ENCODE results near the gene TMEM40.
A peak's percentile ranks its signal among the peaks of the same experiment; 100 is the strongest.

TMEM40 gene

DNA sequence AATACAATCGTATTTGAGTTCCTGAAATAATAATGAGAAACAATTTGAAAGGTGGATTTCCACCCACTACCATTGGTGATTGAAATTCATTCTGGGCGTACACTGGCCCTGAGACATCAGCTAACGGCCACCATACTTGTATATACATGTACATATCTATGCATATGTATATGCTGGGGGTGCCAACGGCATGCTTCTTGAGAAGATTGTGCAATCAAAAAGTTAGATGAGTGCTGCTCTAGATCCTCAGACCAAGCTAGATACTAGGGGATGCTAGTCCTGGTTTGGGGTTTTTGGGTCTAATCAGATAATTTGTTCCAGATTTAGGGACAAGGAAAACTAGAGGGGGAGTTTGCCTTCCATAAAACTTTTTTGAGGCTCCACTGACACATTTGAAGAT lies 2.9 kb downstream of the TMEM40 start:
- DNase-seq: no peak
- WGBS (ENCODE audit: insufficient coverage): no CpG with 5 or more reads among the region's 4 CpGs
- H3K36me3 ChIP-seq (ENCODE audit: control insufficient read depth in 4 of 4, insufficient read depth in 4 of 4, low read length in 3 of 4): no peaks in the 10 kb centered on the region
- POLR2A ChIA-PET: no interaction called here
- H3K4me1 ChIP-seq (ENCODE audit: control extremely low read depth in 1 of 4, control insufficient read depth in 4 of 4, insufficient read depth in 4 of 4, low read length in 3 of 4): peaks cover 0 to 20% (median 9%) of the 10 kb centered on the region in 4 experiments
- H3K9me3 ChIP-seq (ENCODE audit: control extremely low read depth in 1 of 5, control insufficient read depth in 4 of 5, insufficient read depth in 2 of 5, low read depth in 1 of 5, low read length in 4 of 5): no peaks in the 10 kb centered on the region
- H3K27me3 ChIP-seq (replicated peaks in 2 of 5; ENCODE audit: control insufficient read depth in 4 of 5, insufficient read depth in 5 of 5, low read length in 4 of 5): no peaks in the 10 kb centered on the region
- H3K4me3 ChIP-seq (ENCODE audit: control insufficient read depth in 1 of 7, extremely low read depth in 1 of 7, insufficient read depth in 4 of 7, low read depth in 2 of 7, low read length in 6 of 7): no peak overlapping the region
- CTCF ChIA-PET: interaction anchor here (1.0 to 1.5 kb wide), 2 partner anchors 18 to 24 kb away, joined by 3 read pairs; no protein-coding TSS in a partner anchor
- H3K27ac ChIP-seq (ENCODE audit: insufficient read depth in 1 of 2, low read depth in 1 of 2, low read length in 2 of 2, poor library complexity in 1 of 2, severe bottlenecking in 2 of 2): no peak overlapping the region

DNA sequence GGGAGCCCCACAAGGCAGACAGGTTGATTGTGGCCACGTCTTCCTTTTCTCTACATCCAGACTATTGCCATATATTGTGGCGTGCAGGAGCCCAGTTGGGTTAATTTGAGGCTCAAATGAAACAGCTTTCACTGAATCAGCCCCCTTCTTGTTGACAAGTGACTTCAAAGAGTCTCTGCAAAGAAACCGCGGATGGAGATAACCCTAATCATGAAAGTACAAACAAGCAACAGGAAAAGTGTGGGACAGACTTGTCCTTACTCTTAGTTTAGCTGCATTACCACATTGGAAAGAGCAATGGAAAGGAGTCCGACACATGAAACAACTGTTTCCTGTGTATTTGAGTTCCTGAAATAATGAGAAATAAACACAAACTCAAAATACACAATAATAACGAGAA lies 3.3 kb downstream of the TMEM40 start:
- 61% methylated on average over 3 of the region's 6 CpGs for WGBS (ENCODE audit: insufficient coverage)
- peak in 1 of 3 donors; percentile 31 for DNase-seq
- no peaks in the 10 kb centered on the region for H3K27me3 ChIP-seq (replicated peaks in 2 of 5; ENCODE audit: control insufficient read depth in 4 of 5, insufficient read depth in 5 of 5, low read length in 4 of 5)
- H3K4me3 ChIP-seq (ENCODE audit: control insufficient read depth in 1 of 7, extremely low read depth in 1 of 7, insufficient read depth in 4 of 7, low read depth in 2 of 7, low read length in 6 of 7): no peak overlapping the region
- H3K27ac ChIP-seq (ENCODE audit: insufficient read depth in 1 of 2, low read depth in 1 of 2, low read length in 2 of 2, poor library complexity in 1 of 2, severe bottlenecking in 2 of 2): no peak overlapping the region
- H3K36me3 ChIP-seq (ENCODE audit: control insufficient read depth in 4 of 4, insufficient read depth in 4 of 4, low read length in 3 of 4): no peaks in the 10 kb centered on the region
- H3K4me1 ChIP-seq (ENCODE audit: control extremely low read depth in 1 of 4, control insufficient read depth in 4 of 4, insufficient read depth in 4 of 4, low read length in 3 of 4): peaks cover 0 to 20% (median 11%) of the 10 kb centered on the region in 4 experiments
- no peaks in the 10 kb centered on the region for H3K9me3 ChIP-seq (ENCODE audit: control extremely low read depth in 1 of 5, control insufficient read depth in 4 of 5, insufficient read depth in 2 of 5, low read depth in 1 of 5, low read length in 4 of 5)
- POLR2A ChIA-PET: no interaction called here
- CTCF ChIA-PET: interaction anchor here (1.0 kb wide), 1 partner anchor 25 kb away, joined by 3 read pairs; no protein-coding TSS in a partner anchor

DNA sequence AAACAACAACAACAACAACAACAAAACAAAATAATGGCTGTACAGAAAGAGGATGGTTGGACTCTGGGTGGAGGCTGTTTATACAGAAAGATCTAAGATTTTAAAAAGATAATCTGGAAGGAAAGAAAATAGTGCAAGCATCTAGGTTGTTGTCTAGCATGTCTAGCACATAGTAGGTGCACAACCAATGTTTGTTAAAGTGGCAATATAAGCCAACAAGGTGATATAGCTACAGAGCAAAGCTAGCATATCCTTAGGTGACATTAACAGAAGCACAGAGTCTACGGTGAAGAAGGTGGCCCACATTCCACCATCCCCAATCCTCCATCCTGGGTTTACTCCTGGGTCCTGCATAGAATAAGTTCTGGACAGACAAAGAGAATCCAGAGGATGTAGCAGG lies 4.7 kb downstream of the TMEM40 start:
- DNase-seq: no peak
- H3K27ac ChIP-seq (ENCODE audit: insufficient read depth in 1 of 2, low read depth in 1 of 2, low read length in 2 of 2, poor library complexity in 1 of 2, severe bottlenecking in 2 of 2): no peak overlapping the region
- no peaks in the 10 kb centered on the region for H3K27me3 ChIP-seq (replicated peaks in 2 of 5; ENCODE audit: control insufficient read depth in 4 of 5, insufficient read depth in 5 of 5, low read length in 4 of 5)
- CTCF ChIA-PET: interaction anchor here (1.2 to 2.1 kb wide), 5 partner anchors 9 to 47 kb away, joined by 3 to 6 read pairs (median 5); no protein-coding TSS in a partner anchor
- H3K4me3 ChIP-seq (ENCODE audit: control insufficient read depth in 1 of 7, extremely low read depth in 1 of 7, insufficient read depth in 4 of 7, low read depth in 2 of 7, low read length in 6 of 7): no peak overlapping the region
- POLR2A ChIA-PET: interaction anchor here (0.5 kb wide), 1 partner anchor 133 kb away, joined by 3 read pairs; no protein-coding TSS in a partner anchor
- 100% methylated on average over 1 of the region's 1 CpG for WGBS (ENCODE audit: insufficient coverage)
- peaks cover 0 to 23% (median 16%) of the 10 kb centered on the region in 4 experiments for H3K4me1 ChIP-seq (ENCODE audit: control extremely low read depth in 1 of 4, control insufficient read depth in 4 of 4, insufficient read depth in 4 of 4, low read length in 3 of 4)
- H3K36me3 ChIP-seq (ENCODE audit: control insufficient read depth in 4 of 4, insufficient read depth in 4 of 4, low read length in 3 of 4): no peaks in the 10 kb centered on the region
- H3K9me3 ChIP-seq (ENCODE audit: control extremely low read depth in 1 of 5, control insufficient read depth in 4 of 5, insufficient read depth in 2 of 5, low read depth in 1 of 5, low read length in 4 of 5): no peaks in the 10 kb centered on the region

DNA sequence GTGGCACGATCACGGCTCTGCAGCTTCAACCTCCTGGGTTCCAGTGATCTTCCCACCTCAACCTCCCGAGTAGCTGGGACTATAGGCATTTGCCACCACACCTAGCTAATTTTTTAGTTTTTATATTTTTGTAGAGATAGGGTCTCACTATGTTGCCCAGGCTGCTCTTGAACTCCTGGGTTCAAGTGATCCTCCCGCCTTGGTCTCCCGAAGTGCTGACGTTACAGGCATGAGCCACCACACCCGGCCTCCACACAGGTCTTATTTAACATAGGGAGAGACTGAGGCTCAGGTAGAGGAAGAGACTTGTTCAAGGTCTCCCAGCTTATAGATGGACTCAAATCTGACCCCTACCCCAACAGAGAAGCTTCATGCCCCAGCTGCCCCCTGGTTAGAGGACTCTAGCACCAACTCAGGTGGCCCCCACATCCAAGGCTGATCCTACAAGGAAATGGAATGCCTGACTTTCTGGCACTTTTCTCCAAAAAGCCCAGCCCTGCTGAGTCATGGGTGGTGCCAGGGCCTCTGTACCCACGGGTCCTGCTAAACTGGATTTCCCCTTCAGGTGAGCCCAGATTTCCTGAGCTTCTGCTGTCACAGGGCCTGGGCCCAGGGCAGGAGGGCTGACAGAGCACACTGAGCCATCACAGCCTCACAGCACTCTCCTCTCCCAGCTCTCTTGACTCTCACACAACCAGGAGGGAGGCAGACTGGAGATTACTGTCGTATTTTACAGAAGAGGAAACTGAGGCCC lies 5.6 kb downstream of the TMEM40 start:
- POLR2A ChIA-PET: interaction anchor here (0.5 kb wide), 1 partner anchor 134 kb away, joined by 3 read pairs; no protein-coding TSS in a partner anchor
- peaks cover 0 to 15% (median 13%) of the 10 kb centered on the region in 4 experiments for H3K4me1 ChIP-seq (ENCODE audit: control extremely low read depth in 1 of 4, control insufficient read depth in 4 of 4, insufficient read depth in 4 of 4, low read length in 3 of 4)
- CTCF ChIA-PET: interaction anchor here (1.5 to 2.1 kb wide), 3 partner anchors 8 to 34 kb away, joined by 4 to 6 read pairs (median 6); no protein-coding TSS in a partner anchor

DNA sequence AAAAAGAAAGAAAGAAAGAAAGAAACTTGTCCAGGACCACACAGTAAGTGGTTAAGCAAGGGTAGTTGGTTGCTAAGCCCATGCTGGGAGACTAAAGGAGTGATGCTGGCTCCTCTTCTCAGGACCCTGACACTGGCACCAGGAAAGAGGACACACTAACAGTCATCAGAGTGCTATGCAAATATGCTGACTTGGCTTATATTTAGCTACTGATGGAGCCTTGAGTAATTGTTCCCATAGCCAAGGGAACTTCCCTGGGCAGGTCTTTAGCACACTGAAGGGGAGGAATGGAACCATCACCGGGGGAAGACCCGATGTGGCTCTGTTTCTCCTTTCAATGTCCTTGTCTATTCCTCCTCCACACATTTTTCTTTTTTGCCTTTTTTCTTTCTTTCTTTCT lies 6.2 kb downstream of the TMEM40 start:
- ChIA-PET POLR2A (no interaction called here), CTCF (interaction anchor here (1.5 to 2.1 kb wide), 2 partner anchors 33 to 35 kb away, joined by 4 to 6 read pairs; no protein-coding TSS in a partner anchor)
- WGBS (ENCODE audit: insufficient coverage): no CpG with 5 or more reads among the region's 2 CpGs
- Histone ChIP-seq H3K9me3 (ENCODE audit: control extremely low read depth in 1 of 5, control insufficient read depth in 4 of 5, insufficient read depth in 2 of 5, low read depth in 1 of 5, low read length in 4 of 5) (no peaks in the 10 kb centered on the region), H3K4me3 (ENCODE audit: control insufficient read depth in 1 of 7, extremely low read depth in 1 of 7, insufficient read depth in 4 of 7, low read depth in 2 of 7, low read length in 6 of 7) (no peak overlapping the region), H3K36me3 (ENCODE audit: control insufficient read depth in 4 of 4, insufficient read depth in 4 of 4, low read length in 3 of 4) (no peaks in the 10 kb centered on the region), H3K27me3 (replicated peaks in 2 of 5; ENCODE audit: control insufficient read depth in 4 of 5, insufficient read depth in 5 of 5, low read length in 4 of 5) (peaks cover 0 to 3% (median 0%) of the 10 kb centered on the region in 5 experiments), H3K4me1 (ENCODE audit: control extremely low read depth in 1 of 4, control insufficient read depth in 4 of 4, insufficient read depth in 4 of 4, low read length in 3 of 4) (peaks cover 0 to 14% (median 7%) of the 10 kb centered on the region in 4 experiments), H3K27ac (ENCODE audit: insufficient read depth in 1 of 2, low read depth in 1 of 2, low read length in 2 of 2, poor library complexity in 1 of 2, severe bottlenecking in 2 of 2) (no peak overlapping the region)
- no peak for DNase-seq

More for the DNA sequence above, 5.6 kb downstream of the TMEM40 start:
- Histone ChIP-seq H3K27ac (ENCODE audit: insufficient read depth in 1 of 2, low read depth in 1 of 2, low read length in 2 of 2, poor library complexity in 1 of 2, severe bottlenecking in 2 of 2) (no peak overlapping the region), H3K9me3 (ENCODE audit: control extremely low read depth in 1 of 5, control insufficient read depth in 4 of 5, insufficient read depth in 2 of 5, low read depth in 1 of 5, low read length in 4 of 5) (no peaks in the 10 kb centered on the region), H3K27me3 (replicated peaks in 2 of 5; ENCODE audit: control insufficient read depth in 4 of 5, insufficient read depth in 5 of 5, low read length in 4 of 5) (no peaks in the 10 kb centered on the region), H3K36me3 (ENCODE audit: control insufficient read depth in 4 of 4, insufficient read depth in 4 of 4, low read length in 3 of 4) (no peaks in the 10 kb centered on the region), H3K4me3 (ENCODE audit: control insufficient read depth in 1 of 7, extremely low read depth in 1 of 7, insufficient read depth in 4 of 7, low read depth in 2 of 7, low read length in 6 of 7) (no peak overlapping the region)
- no peak for DNase-seq
- 72% methylated on average over 3 of the region's 9 CpGs for WGBS (ENCODE audit: insufficient coverage)

DNA sequence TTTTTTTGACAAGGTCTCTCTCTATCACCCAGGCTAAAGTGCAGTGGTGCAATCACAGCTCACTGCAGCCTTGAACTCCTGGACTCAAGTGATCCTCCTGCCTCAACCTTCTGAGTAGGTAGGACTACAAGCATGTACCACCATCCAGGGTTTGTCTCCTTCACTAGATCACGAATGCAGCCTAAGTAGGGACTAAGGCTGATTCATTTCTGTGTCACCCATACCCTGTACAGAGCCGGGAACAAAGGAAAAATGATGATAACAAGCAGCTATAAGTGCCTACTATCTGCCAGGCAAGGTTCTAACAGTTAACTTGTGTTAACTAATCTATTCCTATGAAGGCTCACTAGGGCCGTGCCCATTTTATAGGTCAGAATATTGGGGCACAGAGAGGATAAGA lies 7.0 kb downstream of the TMEM40 start:
- POLR2A ChIA-PET: no interaction called here

DNA sequence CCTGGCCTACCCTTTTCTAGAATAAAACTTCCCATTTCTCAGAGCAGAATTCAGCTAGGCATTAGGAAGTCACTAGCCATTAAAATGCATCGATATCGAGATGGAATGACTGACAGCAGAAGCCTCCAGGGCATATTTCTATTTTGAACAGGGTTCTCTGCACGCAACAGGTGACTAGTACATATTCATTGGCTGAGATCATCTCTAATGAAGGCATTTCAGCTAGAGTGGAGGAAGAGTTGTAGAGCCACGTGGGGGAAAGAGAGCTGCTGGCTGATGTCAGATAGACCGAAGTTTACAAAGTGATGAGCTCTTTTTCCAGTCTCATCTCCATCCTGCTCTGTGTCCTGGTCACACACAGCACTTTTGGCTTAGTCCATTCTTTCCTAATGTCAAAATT lies 7.5 kb downstream of the TMEM40 start:
- Histone ChIP-seq H3K27ac (ENCODE audit: insufficient read depth in 1 of 2, low read depth in 1 of 2, low read length in 2 of 2, poor library complexity in 1 of 2, severe bottlenecking in 2 of 2) (no peak overlapping the region), H3K4me1 (ENCODE audit: control extremely low read depth in 1 of 4, control insufficient read depth in 4 of 4, insufficient read depth in 4 of 4, low read length in 3 of 4) (peaks cover 0 to 14% (median 7%) of the 10 kb centered on the region in 4 experiments), H3K36me3 (ENCODE audit: control insufficient read depth in 4 of 4, insufficient read depth in 4 of 4, low read length in 3 of 4) (no peaks in the 10 kb centered on the region), H3K27me3 (replicated peaks in 2 of 5; ENCODE audit: control insufficient read depth in 4 of 5, insufficient read depth in 5 of 5, low read length in 4 of 5) (peaks cover 0 to 3% (median 0%) of the 10 kb centered on the region in 5 experiments), H3K9me3 (ENCODE audit: control extremely low read depth in 1 of 5, control insufficient read depth in 4 of 5, insufficient read depth in 2 of 5, low read depth in 1 of 5, low read length in 4 of 5) (no peaks in the 10 kb centered on the region), H3K4me3 (ENCODE audit: control insufficient read depth in 1 of 7, extremely low read depth in 1 of 7, insufficient read depth in 4 of 7, low read depth in 2 of 7, low read length in 6 of 7) (no peak overlapping the region)
- POLR2A ChIA-PET: no interaction called here
- DNase-seq: no peak
- WGBS (ENCODE audit: insufficient coverage): 100% methylated on average over 5 of the region's 5 CpGs
- CTCF ChIA-PET: interaction anchor here (1.0 kb wide), 1 partner anchor 45 kb away, joined by 4 read pairs; no protein-coding TSS in a partner anchor

More for the DNA sequence above, 7.0 kb downstream of the TMEM40 start:
- CTCF ChIA-PET: interaction anchor here (1.0 kb wide), 1 partner anchor 45 kb away, joined by 4 read pairs; no protein-coding TSS in a partner anchor
- Histone ChIP-seq H3K36me3 (ENCODE audit: control insufficient read depth in 4 of 4, insufficient read depth in 4 of 4, low read length in 3 of 4) (no peaks in the 10 kb centered on the region), H3K4me3 (ENCODE audit: control insufficient read depth in 1 of 7, extremely low read depth in 1 of 7, insufficient read depth in 4 of 7, low read depth in 2 of 7, low read length in 6 of 7) (no peak overlapping the region), H3K27me3 (replicated peaks in 2 of 5; ENCODE audit: control insufficient read depth in 4 of 5, insufficient read depth in 5 of 5, low read length in 4 of 5) (peaks cover 0 to 3% (median 0%) of the 10 kb centered on the region in 5 experiments), H3K4me1 (ENCODE audit: control extremely low read depth in 1 of 4, control insufficient read depth in 4 of 4, insufficient read depth in 4 of 4, low read length in 3 of 4) (peaks cover 0 to 14% (median 7%) of the 10 kb centered on the region in 4 experiments), H3K9me3 (ENCODE audit: control extremely low read depth in 1 of 5, control insufficient read depth in 4 of 5, insufficient read depth in 2 of 5, low read depth in 1 of 5, low read length in 4 of 5) (no peaks in the 10 kb centered on the region), H3K27ac (ENCODE audit: insufficient read depth in 1 of 2, low read depth in 1 of 2, low read length in 2 of 2, poor library complexity in 1 of 2, severe bottlenecking in 2 of 2) (no peak overlapping the region)
- 80% methylated on average over 2 of the region's 3 CpGs for WGBS (ENCODE audit: insufficient coverage)
- DNase-seq: no peak
